HUDEP-2 (cell line): ENCODE results near the gene MS4A6A.
"Not testable (repeated sequence)": the region's sequence is repeated elsewhere in the genome, so short reads cannot be mapped to it uniquely, and the experiment has no call there.

Experiments
- DNase-seq, 76 experiments: peaks; one replicate each; lab custom pipeline; 2025; ENCODE audit not compliant: unreplicated experiment in 76 of 76; lab: John Stamatoyannopoulos, UW

The MS4A6A gene

DNA sequence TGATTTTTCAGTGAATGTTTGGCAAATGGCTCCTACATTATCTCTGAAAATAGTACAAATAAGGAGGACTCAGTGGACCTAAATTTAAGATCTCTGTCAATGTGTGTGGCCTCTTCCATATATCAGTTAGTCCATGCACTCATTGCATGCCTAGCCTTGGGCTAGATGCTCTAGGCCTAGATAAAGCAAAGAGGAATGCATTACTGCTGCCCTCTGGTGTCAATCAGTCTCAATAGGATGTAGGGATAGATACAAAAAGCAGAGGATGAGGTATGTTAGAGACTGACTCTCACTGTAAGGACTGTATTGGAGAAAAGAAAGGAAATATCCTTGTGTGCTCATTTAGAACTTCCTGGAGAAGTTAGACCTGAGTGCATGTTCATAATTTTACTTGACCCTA is 52.4 kb downstream of the MS4A6A start:
- peak in 67 of 76 experiments; percentile 4 to 92 (median 69) for DNase-seq

DNA sequence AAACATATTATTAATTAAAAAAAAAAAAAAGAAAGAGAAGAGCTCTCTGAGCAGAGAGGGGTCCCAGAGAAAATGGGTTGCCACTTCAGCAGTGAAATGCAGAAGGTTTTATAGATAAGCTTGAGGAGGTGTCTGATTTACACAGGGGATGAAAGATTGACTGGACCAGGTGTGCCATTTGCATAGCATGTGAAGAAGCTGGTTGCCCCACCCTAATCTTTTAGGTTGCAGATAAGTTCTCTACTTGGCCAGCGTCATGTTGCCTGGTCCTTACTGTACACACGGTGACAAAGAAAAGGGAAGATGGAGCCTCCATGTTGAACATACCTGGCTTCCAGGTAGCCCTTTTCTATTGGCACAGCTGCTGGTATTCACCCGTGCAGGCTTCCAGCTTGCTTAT is 53.0 kb downstream of the MS4A6A start:
- peak in 4 of 76 experiments; percentile 14 to 49 (median 26) for DNase-seq

DNA sequence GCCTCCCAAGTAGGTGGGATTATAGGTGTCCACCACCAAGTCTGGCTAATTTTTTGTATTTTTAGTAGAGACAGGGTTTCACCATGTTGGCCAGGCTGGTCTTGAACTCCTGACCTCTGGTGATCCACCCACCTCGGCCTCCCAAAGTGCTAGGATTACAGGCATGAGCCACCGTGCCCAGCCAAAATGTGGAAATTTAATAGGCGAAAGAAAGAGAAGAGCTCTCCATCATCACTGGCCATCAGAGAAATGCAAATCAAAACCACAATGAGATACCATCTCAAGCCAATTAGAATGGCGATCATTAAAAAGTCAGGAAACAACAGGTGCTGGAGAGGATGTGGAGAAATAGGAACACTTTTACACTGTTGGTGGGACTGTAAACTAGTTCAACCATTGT is 54.0 kb downstream of the MS4A6A start:
- DNase-seq: not testable (repeated sequence)

DNA sequence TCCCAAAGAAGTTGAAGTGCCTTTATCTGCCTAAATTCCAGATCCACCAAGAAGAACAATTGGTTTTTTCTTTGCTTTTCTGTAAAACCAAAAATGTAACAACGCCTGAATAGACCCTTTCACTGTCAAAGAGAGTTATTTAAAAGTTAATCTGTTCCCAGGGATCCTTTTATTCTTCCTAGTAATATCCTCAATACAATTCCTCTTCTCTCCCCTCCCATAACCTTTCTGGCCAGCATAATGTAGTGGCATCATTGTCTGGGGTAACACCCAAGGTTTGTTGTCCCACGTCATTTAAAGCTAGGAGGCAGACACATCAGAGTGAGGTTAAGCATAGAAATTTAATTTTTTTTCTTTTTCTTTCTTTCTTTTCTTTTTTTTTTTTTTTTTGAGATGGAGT is 54.5 kb downstream of the MS4A6A start:
- DNase-seq: no peak

DNA sequence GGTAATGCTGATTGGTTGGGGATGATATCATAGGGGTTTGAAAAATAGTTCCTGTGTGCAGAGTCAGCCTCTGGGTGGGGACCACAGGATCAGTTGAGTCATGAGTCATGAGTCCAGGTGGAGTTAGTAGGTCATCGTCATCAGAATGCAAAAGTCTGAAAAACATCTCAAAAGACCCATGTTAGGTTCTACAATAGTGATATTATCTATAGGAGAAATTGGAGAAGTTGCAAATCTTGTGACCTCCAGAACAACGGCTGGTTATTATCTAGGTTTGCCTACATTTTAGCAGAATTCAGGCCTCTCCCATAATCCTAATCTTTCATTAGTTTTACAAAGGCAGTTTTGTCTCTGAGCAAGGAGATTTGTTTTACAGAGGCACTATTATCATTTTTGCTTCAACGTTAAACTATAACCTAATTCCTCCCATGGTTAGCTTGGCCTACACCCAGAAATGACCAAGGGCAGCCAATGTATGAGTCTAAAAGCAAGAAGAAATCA is 55.5 kb downstream of the MS4A6A start:
- DNase-seq: peak in 68 of 76 experiments; percentile 4 to 96 (median 68)

DNA sequence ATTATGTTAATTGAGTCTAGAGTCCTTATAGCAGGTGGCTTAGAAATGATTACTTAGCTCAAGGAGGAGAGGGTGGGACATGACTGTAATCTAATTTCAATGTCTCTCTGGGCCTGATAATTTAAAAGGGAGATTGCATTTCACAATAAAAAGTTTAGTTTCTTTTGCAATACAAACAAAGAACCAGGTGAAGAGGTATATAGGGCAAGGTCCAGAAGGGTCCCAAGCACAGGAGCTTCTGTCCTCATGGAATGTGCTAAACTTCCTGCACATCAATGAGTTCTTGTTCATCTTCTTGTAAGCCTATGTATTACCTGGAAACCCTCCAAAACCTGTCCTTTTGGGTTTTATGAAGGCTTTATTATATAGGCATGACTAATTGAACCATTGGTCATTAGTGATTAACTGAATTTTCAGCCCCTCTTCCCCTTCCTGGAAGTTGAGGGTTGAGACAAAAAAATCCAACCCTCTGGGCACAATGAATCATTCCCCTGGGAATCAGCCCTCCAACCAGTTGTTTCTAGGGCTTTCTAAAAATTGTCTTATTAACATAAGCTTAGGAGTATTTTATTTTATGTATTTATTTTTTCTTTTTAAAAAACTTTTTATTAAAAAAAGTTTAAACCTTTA is 56.8 kb downstream of the MS4A6A start:
- DNase-seq: peak in 3 of 76 experiments; percentile 17 to 25 (median 19)

DNA sequence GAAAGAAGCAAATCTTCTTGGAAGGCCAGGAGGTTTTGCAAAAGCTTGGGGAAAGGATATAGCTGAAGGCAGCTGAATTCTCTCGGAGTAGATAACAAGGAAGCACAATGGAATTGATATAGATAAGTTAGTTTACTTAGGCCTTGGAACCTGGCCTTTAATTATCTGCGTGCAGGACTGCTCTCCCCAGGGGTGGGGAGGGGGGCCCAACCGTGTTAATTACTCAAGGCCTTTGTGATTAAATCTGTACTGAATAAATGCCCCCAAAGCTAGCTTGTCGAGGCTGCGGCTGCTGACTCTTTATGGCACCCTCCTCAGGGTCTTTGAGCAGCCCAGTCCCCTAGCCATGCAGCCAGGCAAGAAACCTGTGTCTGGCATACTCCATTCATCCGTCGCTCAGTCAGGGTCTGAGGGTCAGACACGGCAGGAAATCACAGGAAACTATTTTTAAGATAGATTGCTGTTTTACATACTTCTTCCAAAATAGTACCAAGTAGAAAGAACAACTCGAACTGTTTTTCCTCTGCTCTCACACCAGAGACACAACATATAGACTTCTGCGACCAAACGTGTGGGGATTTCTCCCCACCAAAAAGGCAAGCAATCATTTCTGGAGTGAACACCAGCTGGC is 58.0 kb downstream of the MS4A6A start:
- peak in 3 of 76 experiments; percentile 11 to 26 (median 15) for DNase-seq
